Measurements from ENCODE around the gene NLE1. TPM values are rescaled to one million over a fixed set of nuclear protein-coding genes. Genes with fewer than 3 reads are reported as not detected.
"Not testable (repeated sequence)": the region's sequence is repeated elsewhere in the genome, so short reads cannot be mapped to it uniquely, and the experiment has no call there.

Gene NLE1
- 15.4 TPM for polyA plus RNA-seq (ENCODE audit: insufficient read length)
- long read RNA-seq, donor 1, transcript NLE1-202 (13 exons, 2,588 nt), result major isoform, 7 of 7 reads
- long read RNA-seq, donor 1, partial matches to known transcripts, result 0 of 7 reads
- long read RNA-seq, donor 1, other reads (novel, unspliced or antisense), result 0 of 7 reads
- long read RNA-seq, donor 2, full-length matches to known transcripts, result 6 of 6 reads
- long read RNA-seq, donor 2, partial matches to known transcripts, result 0 of 6 reads
- long read RNA-seq, donor 2, other reads (novel, unspliced or antisense), result 0 of 6 reads
- long read RNA-seq, donor 3, full-length matches to known transcripts, result 3 of 3 reads
- long read RNA-seq, donor 3, partial matches to known transcripts, result 0 of 3 reads
- long read RNA-seq, donor 3, other reads (novel, unspliced or antisense), result 0 of 3 reads
- long read RNA-seq, donor 4, result 0 reads
- long read RNA-seq, donor 5, partial matches to known transcripts, result 0 of 2 reads
- long read RNA-seq, donor 5, other reads (novel, unspliced or antisense), result 0 of 2 reads
- long read RNA-seq, donor 6, full-length matches to known transcripts, result 2 of 2 reads
- long read RNA-seq, donor 6, partial matches to known transcripts, result 0 of 2 reads
- long read RNA-seq, donor 6, other reads (novel, unspliced or antisense), result 0 of 2 reads
- long read RNA-seq, donor 7, partial matches to known transcripts, result 0 of 4 reads
- long read RNA-seq, donor 7, other reads (novel, unspliced or antisense), result 0 of 4 reads
- long read RNA-seq, donor 8, full-length matches to known transcripts, result 2 of 2 reads
- long read RNA-seq, donor 8, partial matches to known transcripts, result 0 of 2 reads
- long read RNA-seq, donor 8, other reads (novel, unspliced or antisense), result 0 of 2 reads

DNA sequence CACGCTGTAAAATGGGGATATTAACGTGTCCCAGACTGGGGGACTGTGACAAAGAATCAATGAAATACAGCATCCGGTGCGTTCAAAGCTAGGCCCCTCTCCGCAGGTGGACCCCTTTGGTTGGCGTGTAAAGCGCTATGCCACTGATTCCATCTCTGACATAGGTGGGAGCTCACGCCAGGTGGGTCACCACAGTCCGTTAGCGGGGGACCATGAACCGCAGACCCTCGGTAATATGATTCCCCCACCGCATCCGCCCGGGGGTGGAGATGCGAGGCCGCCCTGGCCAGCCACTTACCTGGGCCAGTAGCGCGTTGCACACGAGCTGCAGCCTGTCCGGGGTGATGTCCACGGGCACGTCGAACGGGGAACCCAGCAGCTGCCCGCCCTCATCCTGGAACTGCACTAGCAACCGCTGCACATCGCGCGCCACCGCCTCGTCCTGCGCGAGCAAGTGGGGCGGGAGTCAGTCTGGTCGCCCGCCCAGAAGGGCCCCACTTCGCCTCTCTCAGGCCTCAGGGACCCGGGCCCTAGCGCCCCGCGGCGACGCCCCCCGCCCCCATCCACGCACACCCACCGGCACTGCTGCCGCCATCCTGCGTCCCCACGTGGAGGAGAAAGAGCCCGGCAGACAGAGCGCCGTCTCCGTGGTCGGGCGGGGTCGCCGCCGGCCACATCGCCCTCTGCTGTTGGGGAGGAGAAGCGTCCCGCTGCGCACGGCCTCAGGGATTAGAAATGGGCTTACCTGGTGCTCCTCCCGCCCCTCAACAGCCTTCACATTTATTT lies at the start of gene NLE1:
Gene NLE1 (minus strand): TSS at position 623 of the 786 bp plus-strand sequence. CDS start 28 bp downstream, at position 595.
- DNase-seq, result peak; percentile 62

DNA sequence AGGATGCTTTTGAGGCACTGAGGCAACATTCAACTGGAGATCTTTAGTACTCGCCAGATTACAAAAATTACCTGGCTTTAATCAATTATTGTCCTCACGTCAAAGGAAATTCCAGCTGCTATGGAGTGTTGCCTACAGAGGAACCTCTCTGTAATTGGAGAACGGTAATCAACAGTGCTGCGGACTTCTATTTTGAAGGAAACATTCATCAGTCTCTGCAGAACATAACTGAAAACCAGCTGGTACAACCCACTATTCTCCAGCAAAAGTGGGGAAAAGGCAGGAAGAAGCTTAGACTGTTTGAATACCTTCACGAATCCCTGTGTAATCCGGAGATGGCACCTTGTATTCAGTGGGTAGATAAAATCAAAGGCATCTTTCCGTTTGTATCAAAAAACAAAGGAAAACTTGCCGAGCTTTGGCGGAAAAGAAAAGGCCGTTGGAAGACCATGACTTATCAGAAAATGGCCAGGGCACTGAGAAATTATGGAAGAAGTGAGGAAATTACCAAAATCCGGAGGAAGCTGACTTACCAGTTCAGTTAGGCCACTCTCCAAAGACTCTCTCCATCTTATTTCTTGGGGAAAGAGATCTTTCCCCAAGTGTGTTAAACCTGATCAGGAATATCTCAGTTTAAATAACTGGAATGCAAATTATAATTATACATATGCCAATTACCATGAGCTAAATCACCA lies 49.0 kb upstream of the NLE1 start:
- DNase-seq, result no peak

DNA sequence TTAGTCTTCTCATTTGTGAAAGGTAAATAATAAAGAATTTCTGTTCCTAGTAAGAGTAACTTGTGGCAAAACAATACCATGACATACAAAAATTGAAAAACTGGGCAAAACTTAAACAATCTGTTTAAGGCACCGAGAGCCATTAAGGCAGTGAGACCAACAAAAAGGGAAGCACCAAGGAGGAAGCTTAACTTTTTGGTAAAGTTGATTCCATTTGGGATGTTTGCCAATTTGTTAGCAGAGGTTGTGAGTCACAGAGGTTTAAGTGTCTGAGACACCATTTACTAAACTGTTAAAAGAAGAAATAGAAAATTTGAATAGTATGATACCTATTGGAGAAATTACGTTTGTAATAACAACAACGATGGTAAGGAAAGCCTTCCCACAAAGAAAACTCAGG lies 47.2 kb upstream of the NLE1 start:
- no peak for DNase-seq

DNA sequence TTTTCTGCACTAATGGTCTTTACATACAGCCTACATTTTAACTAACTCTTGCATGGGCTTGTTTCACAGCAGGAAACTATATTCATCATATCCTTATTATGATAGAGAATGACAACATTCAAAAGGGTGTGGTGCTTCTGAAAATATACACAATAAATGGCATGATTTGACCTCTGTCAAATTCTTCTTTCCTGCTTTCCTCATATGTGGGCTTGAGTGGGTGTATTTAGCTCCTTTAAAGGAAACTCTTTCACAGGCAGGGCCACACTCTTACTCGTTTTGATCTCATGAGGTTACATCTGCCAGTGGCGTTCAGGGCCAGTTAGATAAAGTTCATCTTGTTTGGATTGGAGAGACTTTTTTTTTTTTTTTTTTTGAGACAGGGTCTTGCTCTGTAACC lies 46.0 kb upstream of the NLE1 start:
- DNase-seq, result no peak

DNA sequence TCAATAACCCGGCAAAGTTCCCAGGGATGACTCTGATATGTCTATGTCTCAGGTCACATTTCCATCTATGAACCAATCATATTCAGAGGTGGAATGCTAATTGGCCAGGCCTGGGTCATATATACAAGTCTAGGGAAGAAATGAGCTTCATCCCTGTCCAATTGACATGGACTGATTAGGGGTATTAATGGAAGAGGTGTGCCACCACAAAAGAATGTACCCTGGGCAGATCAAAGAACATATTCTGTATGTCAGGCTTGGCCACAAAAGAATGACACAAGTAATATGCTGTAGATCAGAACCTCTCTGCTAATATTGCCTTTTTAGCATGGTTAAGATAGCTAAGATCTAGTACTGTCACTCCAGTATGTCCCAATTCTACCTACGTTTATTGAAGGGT lies 45.4 kb upstream of the NLE1 start:
- DNase-seq, result no peak

DNA sequence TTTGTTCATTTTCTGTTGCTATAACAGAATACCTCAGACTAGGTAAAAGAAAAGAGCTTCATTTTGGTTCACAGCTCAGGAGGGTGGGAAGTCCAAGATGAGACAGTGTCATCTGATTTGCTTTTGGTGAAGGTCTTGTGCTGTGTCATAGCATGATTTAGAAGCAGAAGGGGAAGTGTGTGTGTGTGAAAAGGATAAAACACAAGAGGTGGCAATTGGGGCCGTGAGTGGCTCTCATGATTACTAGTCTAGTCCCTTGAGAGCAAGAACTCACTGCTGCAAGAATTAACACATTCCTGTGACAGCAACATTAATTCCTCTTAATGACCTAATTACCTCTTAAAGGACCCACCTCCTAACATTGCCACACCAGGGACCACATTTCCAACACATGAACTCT lies 43.7 kb upstream of the NLE1 start:
- DNase-seq, result no peak

DNA sequence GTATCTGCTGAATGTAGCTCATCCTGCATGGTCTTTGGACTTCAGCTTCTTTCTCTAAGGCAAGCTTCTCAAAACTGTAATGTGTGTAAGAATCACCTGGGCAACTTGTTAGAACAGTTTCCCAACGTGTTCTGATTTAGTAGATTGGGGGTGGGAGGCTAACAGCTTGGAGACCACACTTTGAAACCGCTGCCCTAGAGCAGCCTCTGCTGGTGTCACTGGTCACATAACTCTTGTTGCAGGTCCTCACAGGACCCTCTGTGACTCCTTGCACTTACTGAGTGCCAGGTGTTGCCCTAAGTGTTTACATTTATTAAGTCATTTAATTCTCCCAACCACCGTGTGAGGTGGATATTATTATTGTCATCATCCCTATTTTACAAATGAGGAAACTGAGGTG lies 42.2 kb upstream of the NLE1 start:
- DNase-seq, result no peak

DNA sequence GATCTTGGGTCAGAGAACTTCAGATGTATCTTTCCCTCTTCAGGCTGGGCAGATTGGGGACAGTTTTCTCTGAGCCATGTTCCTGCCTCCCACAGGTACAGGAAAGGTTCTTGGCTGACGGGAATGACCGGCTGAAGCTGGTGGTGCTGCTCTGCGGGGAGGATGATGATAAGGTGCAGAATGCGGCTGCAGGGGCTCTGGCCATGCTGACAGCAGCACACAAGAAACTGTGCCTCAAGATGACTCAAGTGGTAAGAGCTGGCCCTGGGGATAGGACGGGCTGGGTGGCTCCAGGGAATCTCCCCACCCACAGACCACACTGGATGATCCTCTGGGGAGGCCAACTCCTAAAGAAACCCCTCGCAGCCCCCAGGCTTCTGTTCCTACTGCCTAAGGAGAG lies 41.2 kb upstream of the NLE1 start:
- no peak for DNase-seq

DNA sequence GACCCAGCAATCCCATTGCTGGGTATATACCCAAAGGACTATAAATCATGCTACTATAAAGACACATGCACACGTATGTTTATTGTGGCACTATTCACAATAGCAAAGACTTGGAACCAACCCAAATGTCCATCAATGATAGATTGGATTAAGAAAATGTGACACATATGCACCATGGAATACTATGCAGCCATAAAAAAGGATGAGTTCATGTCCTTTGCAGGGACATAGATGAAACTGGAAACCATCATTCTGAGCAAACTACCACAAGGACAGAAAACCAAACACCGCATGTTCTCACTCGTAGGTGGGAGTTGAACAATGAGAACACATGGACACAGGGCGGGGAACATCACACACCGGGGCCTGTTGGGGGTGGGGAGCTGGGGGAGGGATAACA lies 37.3 kb upstream of the NLE1 start:
- not testable (repeated sequence) for DNase-seq

DNA sequence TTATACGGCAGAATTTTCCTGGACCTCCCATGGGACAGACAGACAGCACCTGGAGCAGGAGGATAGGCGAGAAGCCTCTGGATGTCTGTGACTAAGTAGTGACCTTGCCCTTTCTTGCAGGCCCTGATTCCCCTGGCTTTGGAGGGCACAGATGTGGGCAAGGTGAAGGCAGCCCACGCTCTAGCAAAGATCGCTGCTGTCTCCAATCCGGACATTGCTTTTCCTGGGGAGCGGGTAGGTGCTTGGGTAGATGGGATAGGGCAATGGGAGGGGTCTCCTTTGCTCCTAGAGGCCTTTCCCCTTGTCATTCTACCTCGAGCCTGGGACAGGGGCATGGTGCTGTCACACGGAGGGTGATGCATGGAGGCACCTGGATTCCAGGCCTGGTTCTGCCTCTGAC lies 34.8 kb upstream of the NLE1 start:
- no peak for DNase-seq

DNA sequence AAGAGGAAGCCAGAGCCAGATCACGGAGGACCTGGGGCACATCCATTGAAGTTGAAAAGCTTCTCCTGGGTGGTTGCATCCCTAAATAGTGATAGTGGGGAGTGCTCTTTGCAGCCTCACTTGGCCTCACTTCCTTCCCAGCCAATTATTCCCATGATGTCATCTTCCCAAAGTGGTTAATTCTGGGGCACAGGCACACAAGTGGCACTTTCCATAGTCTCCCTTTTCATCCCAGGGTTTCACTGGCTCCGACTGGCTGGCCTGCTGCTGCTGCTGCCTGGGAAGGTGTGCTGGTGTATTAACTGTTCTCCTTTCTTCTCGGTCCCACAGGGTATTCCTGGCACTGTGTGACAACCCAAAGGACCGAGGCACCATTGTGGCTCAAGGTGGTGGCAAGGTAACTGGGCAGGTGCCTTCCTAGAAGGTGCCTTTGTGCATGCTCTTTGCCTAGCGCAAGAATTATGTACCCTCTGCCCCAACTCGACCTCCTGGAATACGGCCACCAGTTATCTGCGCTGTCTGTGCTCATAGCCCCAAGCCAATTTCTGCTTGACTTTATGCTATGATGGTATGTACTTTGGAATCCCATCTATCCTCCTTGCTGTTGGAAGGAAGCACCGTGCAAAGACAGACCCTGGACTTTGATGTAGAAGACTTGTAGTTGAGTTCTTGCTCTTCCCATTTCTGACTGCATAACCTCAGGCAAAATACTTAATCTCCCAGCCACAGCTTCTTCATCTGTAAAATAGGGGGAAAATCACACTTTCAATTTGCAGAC lies 33.7 kb upstream of the NLE1 start:
- no peak for DNase-seq

DNA sequence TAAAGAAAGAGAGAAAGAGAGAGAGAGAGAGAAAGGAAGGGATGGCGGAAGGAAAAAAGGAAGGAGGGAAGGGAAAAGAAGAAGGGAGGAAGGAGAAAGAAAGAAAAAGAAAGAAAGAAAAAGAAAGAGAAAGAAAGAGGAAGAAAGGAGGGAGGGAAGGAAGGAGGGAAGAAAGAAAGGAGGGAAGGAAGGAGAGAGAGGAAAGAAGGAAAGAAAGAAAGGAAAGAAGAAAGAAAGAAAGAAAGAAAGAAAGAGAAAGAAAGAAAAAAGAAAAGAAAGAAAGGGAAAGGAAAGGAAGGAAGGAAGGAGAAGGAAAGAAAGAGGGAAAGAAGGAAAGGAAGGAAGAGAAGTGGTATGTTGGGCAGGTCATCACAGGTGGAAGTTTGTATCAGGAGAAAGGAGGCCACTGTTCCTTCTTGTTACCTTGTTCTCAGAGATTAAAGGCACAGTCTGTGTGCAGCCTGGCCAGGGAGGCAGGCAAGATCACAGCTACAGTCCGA lies 32.8 kb upstream of the NLE1 start:
- no peak for DNase-seq

DNA sequence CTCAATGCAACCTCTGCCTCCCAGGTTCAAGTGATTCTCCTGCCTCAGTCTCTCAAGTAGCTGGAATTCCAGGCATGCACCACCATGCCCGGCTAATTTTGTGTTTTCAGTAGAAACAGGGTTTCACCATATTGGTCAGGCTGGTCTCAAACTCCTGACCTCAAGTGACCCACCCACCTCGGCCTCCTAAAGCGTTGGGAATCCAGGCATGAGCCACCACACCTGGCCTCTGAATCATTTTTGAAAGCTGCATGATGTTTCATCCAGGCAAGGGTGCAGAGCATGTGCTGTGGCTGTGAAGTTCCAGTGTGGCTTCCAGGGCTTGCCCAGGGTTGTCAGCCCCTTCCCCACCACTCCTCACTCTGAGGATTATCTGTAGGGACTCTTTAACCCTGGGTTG lies 30.2 kb upstream of the NLE1 start:
- DNase-seq, result not testable (repeated sequence)

DNA sequence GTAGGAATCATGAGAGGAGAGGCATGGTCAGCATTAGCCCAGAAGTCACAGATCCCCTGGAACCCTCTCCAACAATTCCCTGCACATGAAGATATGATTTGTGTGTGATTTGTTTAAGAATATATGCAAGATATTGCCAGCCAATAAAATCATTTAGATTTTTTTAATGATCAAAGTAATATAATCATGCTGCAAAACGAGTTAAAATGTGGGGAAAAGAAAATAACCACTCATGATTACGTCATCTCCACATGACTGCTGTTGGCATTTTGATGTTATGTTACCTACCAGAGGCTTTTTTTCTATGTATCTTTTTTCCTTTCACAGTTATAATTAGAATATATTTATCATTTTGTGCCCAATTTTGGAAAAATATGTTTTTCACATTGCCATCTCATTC lies 29.7 kb upstream of the NLE1 start:
- no peak for DNase-seq

DNA sequence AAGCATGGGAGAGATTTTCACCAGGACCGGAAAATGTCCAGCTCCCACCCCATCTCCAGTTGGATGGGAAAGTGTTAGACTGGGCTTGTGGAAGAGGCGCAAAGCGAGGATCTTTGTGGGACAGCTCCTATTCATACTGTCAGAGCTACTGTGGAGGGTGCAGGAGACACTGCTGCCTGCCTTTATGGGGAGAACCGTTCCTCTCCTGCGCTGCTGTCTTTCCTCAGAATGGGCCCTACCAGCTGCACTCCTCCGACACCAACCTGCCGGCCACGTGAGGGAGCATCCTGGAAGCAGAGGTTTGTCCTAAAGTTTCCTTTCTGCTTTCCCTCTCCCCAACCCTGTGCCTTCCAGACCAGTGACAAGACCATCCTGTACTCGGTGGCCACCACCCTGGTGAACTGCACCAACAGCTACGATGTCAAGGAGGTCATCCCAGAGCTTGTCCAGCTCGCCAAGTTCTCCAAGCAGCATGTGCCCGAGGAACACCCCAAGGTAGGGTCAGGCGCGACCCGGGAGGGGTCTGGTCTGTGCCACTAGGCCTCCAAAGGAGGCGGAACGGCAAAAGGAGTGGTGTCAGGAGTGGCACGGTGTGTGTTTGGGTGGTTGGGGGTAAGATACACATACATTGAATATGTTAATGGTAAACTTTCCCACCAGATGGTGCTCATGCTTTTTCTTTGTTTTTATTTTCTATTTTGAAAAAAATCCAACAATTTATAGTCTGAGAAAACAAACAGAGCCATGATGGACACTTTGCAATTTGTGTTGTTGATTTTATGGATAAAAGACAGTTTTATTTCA lies 29.1 kb upstream of the NLE1 start:
- peak; percentile 14 for DNase-seq

DNA sequence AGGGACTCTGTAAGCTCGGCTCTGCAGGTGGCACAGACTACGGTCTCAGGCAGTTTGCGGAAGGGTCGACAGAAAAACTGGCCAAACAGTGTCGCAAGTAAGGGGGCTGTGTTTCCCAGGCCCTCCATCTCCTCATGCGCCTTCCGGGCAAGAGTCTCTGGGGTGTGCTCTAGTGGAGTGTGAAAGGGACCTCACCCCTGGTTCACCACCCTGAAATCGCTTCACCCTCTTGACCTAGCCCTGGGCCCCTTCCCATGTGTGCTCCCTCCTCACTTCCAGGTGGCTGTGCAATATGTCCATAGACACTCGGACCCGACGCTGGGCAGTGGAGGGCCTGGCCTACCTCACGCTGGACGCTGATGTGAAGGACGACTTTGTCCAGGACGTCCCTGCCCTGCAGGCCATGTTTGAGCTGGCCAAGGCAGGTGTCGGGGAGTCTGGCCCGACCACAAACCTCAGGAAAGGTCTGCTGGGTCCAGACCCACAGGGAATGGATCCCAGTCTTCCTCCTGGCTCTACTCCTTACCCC lies 27.8 kb upstream of the NLE1 start:
- no peak for DNase-seq

DNA sequence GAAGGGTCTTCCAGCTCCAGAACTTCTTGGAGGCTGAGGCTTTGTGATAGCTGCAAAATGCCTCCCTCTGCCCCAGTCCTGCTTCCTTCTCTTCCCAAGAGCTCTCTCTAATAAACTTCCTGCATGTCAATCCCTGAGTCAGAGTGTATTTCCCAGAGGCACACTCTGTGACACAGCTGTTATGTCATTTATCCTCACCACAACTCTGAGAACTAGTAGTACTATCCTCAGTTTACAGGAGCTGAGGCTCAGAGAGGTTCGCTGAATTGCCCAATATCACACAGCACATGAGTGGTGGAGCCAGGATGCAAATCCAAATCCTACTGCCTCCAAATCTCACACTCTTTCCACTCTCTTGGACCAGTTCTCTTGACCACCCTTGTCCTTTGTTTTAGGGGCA lies 25.6 kb upstream of the NLE1 start:
- DNase-seq, result no peak

DNA sequence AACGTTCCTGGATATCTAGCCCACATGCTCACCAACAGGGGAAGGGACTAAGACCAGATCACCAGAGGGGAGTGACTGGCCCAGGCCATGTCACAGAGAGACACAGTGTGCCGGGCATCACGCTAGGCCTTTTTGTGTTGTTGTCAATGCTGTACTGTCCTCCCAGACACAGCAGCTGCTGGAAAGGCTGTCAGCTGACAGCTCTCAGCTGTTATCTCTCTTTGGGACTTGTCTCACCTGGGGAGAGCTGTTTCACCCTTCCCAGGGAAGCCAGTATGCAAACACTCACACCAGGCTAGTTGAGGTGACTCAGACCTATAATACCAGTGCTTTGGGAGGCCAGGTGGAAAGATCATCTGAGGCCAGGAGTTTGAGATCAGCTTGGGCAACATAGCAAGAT lies 24.9 kb upstream of the NLE1 start:
- no peak for DNase-seq

DNA sequence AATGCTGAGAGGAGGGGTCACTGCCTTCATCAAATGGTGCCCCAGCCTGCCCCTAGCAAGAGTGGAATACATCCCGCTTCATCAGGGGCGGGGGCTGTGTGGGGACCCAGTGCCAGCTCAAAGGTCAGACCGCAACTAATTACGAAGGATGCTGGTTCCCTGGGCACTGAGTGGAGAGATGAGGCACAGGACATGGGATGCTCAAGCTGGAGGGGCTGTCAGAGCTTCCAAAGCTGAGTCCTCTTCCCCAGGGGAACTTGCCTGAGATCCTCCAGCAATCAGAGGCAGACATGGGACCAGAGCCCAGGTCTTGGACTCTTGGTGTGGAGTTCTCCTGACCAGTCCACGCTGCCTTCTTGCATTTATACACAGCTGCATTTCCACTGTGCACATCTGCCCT lies 24.4 kb upstream of the NLE1 start:
- DNase-seq, result no peak

DNA sequence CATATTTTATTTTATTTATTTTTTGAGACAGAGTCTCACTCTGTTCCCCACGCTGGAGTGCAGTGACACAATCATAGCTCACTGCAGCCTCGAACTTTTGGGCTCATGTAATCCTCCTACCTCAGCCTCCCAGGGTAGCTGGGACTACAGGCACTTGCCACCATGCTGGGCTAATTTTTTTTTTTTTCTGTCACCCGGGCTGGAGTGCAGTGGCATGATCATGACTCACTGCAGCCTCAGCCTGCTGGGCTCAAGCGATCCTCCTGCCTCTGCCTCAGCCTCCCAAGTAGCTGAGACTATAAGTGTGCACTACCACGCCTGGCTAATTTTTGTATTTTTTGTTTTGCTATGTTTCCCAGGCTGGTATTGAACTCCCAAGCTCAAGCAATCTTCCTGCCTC lies 22.6 kb upstream of the NLE1 start:
- no peak for DNase-seq

Data from left kidney (tissue), 8 donors.